ENCODE results near the gene COL5A1.

The COL5A1 gene

DNA sequence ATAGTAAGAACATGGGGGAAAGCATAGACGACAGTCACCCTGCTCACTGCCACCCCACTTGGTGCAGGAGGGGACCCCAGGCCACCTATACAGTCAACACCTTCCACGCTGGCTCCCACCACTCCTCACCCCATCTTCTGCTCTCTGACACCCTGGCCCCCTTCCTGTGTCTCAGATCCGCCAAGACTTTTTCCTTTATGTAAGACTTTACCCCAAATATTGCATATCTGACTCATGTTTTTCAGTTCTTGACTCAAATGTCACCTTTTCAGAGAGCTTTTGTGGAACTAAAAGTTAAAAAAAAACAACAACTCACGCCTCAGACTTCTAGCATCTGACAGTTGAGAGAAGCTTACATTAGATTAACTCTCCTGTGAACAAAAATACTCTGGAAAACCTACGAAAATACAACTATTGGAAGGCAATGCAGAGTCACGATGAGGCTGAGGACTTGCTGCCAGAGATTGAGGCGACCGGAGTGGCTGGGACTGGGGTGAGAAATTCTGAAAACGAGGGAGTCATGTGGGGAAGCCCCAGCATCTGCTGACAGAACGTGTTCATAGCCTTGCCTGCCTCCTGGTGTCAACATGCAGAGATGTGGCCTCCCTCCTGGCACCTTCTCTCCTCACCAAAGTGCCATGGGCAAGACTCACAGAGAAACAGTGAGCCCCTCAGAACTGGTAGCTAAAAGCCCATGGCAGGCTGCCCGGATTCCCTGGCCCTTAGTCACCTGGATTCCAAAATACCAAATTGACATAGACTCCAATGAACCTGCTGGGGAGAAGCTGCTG is 216.6 kb downstream of the COL5A1 start:
- DNase-seq (ENCODE audit: low read depth), result no peak

GRCh38 chr9:134860510-134860909 is 218.9 kb downstream of the COL5A1 start:
- DNase-seq (ENCODE audit: low read depth), result no peak

DNA sequence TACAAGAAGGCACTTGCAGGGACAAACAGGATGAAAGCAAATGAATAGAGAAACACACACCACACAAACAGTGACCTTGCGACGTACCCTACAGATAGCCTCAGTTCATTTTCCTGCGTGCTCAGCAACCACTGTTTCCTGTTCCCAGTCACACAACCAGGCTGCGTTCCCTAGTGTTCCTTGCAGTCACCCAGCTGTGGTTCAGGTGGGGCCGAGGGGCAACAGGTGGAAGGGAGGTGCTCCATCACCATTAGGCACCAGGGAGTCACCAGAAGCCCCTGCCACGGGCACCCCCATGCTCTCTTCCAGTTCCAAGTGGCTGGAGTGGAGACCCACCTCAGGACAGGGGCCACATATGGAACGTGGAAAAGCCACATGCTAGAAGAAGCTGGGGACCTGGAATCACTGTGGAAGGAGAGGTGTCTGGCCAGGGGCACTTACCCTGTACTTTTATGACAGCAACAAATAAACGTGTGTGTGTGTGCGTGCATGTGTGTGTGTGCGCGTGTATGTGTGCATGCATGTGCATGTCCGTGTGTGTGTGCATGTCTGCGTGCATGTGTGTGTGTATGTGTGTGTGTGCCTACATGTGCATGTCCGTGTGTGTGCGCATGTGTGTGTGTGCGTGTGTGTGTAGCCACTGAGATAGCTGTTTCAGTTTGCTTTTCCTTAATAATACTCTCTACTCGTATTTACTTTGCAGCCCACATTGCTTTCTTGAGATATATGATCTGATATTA is 220.2 kb downstream of the COL5A1 start:
- DNase-seq (ENCODE audit: low read depth), result no peak

DNA sequence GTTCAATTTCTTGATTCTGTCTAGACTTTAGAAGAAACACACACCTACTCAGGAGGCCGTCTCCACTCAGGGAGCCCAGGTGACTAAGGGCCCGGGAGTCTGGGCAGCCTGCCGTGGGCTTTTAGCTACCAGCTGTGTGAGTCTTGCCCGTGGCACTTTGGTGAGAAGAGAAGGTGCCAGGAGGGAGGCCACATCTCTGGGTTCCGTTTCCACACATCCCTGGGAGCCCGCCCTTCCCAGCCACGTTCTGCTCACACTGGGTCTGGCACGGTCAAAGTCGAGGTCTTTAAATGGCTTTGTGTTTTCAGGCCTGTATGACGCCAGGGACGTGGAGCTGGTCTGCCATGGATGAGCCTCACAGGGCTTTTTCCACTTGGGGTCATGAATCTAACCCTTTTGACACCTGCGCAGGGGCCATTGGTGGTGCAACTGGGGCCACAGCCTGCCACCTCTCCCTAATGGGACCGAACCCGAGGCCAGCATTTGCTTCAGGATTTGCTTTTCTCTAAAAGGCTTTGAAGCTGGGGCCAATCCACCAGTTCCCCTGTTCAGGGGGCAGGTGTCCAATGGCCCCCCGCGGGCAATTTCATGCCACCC is 221.8 kb downstream of the COL5A1 start:
- no peak for DNase-seq (ENCODE audit: low read depth)

DNA sequence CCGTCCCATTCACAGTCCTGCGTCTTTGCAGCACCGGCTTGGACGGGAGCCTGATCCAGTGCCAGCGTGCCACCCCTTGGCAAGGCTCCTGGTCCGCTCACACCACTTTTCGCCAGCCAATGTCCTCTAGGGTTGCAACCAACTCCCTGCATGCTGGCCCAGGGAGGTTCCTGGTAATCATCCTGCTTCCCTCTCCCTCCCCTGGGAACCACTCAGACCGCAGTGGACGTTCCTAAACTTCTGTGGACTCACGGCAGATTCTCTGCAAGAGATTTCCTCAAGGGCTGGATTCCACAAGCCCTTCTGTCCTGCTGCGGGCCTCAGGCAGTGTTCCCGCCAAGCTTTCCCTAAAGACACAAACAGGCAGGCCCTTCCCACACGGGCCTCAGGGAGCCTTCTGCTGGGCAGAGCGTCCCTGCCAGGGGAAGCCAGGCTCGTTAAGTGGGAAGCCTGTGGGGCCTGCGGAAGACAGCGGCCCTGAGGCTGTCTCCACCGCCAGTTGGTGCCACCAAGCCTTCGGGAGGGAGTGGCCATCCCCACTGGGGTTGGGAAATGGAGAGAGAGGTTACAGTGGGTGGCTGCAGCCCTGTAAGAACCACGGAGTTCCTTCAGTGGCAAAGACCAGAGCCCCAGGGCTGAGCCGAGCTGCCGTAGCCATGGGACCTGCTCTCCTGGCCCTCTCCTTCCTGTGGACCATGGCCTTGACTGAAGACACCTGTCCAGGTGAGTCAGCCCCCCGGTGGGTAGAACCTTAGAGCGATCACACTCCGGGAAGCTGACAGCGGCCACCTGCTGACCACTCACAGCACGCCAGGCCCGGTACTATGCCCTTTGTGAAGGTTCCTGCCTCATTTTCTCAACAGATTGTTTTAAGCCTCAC is 222.6 kb downstream of the COL5A1 start:
- DNase-seq (ENCODE audit: low read depth), result no peak

DNA sequence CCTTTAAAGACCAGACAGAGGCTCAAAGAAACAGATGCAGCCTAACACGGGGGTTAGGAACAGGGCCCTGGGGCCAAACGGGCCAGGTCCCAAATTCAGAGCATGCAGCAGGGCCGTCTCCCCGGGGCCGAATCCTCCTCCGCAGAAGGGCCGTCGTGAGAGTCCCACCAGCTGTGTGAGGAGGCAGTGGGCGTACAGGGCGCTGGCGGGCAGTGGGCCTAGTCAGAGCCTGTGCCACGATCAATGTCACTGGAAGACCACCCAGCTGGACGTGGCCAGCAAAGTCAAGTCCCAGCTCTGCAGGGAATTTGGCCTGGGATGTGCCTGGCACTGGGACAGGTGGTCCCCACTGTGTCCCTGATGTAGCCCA is 223.2 kb downstream of the COL5A1 start:
- DNase-seq (ENCODE audit: low read depth), result no peak

DNA sequence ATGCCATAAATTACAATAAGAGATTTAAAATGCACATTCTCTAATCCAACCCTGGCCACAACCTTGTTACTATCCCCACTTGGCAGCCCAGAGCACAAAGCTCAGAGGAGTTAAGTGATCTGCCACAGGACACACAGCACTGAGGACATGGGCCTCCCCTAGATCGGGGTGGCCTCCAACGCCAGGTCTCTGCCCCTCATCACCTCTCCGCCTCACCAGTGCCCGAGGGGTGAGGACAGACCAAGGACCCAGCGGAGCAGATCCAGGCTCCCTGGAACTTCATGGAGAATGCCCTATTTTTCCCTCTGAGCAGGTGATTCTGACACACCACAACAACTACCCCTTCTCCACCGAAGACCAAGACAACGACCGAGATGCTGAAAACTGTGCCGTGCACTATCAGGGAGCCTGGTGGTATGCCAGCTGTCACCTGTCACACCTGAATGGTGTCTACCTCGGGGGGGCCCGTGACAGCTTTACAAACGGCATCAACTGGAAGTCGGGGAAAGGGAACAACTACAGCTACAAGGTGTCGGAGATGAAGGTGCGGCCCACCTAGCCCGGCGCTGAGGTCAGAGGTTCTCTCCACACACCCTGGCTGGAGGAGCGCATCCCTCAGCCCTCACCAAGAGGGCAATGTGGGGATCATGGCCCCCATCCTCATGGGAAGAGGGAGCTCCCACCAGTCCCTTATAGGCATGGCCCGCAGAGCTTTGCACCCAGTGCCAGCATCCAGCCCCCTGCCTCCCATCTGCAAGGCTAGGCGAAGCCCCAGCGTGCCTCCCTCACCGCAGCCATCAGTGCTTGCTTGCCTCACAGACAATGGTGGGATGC is 226.5 kb downstream of the COL5A1 start:
- no peak for DNase-seq (ENCODE audit: low read depth)

DNA sequence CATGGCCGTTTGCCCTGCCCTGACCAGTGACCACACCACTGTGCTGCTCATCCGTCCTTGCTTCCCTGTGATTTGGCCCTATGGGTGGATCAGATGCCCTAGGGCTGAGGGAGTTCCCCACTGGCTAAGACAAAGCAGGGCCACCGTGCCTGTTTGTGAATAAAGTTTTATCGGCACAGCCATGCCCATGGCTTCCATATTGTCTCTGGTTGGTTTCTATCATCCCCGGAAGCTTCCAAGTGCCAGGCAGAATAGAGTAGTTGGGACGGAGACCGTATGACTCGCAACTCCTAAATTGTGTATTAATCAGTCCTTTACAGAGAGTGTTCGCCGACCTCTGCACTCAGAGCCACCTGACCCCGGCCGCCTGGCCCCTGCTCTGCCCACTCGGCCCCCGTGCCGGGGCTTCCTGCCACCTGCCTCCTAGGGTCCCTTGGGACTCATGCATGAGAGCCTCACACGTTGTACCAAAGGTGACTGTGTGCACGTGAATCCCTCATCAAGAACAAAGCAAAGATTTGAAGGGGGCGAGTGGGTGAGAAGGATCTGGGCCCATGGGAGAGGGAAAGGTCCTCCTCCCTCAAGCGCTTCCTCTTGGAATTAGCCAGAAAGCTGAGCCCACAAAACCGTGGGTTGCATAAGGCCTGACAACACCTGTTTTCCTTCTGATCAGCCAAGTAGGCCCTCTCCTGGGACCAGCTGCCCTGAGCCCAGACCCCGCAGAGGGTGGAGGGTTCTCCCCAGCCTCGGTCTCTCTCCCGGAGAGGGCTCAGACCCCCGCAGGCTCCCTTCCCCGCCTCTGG is 227.3 kb downstream of the COL5A1 start:
- DNase-seq (ENCODE audit: low read depth), result no peak

DNA sequence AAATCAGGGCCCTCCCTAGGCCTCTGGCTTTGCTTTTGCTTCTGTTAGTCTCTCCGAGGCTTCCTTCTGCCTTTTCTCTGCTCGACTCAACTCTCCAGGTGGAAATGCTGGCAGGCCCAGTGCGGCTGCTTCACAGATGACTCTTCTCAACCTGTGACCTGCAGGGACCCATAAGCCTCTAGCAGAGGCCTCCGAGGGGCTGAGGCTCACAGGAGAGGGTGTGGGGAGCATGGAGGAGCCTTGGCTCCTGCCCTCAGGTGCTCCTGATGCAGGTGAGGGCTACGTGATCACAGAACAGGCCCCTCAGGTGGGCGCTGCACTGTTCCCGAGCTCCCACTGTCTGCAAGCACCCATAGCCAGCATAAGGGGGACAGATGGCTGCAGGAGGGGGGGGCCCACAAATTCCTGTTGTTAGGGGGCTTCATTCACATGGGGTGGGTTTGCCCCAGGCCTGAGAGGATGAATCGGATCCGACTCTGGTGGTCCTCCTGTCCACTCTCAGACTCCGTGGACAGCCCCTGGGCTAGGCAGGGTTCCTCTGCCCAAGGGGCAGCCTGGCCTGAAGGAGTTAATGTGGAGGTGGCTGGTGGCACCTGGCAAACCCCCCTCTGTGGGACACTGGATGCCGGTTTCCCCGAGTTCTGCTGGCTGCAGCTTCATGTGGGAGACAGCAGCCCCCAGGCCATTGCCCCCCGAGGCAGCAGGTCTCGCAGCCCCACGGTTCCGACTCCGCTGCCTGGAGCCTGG is 228.1 kb downstream of the COL5A1 start:
- no peak for DNase-seq (ENCODE audit: low read depth)

GRCh38 chr9:134870301-134870694 is 228.7 kb downstream of the COL5A1 start:
- DNase-seq (ENCODE audit: low read depth), result no peak

DNA sequence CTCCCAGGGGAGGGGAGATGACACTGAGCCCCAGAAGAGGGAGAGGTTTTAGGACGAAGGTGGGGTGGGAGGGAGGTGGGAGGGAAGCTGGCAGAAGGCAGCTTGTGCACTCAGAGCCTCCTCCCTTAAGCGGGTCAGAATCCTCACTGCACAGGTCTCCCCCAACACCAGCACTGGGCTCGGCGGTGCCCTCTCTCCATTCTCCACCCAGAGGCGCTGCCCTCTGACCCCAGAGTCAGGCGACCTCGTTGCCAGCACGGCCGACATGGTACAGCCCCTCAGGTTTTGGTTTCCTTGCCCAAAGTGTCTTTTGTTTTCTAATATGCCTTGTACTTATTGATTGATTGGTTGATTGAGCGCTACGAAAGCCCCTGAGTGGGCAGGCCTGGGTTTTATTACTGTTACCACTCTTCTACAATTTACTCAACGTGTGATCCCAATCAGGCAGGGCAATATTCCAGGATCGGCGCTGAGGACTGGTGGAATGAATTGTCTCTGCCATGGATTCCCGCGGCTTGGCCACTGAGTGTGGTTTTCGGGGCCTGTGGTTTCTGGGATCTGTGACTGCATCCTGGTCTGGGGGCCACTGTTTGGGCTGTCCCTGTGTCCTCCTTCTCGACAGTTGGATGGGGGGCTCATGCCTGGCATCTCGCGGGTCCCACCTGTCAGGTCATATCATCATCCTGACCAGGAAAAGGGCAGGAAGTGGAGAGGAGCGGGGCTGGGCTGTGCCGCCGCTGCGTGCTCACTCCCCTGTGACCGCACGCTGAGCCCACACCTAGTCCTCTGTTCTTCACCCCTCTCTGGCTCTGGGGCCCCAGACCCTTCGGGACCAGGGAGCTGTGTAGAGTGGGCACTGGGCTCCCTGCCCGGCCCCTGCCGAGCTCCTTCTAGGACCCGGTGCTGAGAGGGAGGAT is 229.4 kb downstream of the COL5A1 start:
- DNase-seq (ENCODE audit: low read depth), result no peak

GRCh38 chr9:134871697-134872340 is 230.2 kb downstream of the COL5A1 start:
- DNase-seq (ENCODE audit: low read depth), result no peak

DNA sequence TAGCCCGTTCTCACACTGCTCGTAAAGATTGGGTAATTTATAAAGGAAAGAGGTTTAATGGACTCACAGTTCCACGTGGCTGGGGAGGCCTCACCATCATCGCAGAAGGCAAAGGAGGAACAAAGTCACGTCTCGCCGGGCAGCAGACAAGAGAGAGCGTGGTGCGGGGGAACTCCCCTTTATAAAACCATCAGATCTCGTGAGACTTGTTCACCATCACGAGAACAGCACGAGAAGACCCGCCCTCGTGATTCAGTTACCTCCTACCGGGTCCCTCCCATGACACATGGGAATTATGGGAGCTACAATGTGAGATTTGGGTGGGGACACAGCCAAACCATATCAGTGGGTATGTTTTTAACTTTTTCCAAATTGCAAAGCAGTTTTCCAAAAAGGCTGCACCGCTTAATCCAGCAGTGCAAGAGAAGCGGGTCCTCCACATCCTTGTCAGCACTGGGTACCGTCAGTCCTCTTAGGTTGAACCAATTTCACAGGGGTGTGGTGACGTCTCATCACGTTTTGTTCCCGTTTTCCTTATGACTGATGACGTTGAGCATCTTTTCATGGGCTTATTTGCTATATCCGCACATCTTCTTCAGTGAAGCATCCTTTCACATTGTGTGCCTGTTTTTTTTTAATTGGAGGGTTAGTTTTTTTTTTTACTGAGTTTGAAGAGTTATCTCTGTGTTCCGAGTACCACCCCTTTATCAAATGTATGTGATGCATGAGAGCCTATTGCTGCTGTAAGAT is 231.1 kb downstream of the COL5A1 start:
- DNase-seq (ENCODE audit: low read depth), result no peak

DNA sequence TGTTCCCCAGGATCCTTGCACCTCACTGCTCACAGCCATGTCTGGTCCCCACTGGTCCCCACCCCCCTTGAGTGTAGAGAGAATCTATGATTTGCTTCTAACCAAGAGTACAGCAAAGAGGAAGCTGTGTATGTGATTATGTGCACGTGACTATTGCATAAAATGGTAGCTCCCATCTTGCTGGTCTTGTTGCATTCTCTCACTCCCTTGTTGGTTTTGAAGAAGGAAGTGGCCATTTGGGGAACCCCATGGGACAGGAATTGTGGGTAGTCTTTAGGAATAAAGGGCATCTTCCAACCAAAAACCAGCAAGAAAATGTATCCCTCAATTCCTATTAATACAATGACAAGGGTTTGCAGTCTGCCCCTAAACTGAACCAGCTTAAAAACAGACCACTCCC is 233.8 kb downstream of the COL5A1 start:
- DNase-seq (ENCODE audit: low read depth), result no peak

GRCh38 chr9:134877541-134877940 is 235.9 kb downstream of the COL5A1 start:
- no peak for DNase-seq (ENCODE audit: low read depth)

- DNase-seq (ENCODE audit: low read depth), result no peak
Measured at GRCh38 chr9:134879664-134880483, 238.3 kb downstream of the COL5A1 start.

All from stimulated activated CD8-positive, alpha-beta memory T cell treated with anti-CD3 and anti-CD28 coated beads, Interleukin-15, amount 100 ng/mL, for 1 hour (primary cell).